Retinal pigment epithelial cell (primary cell): Measurements from ENCODE around the gene MYORG.

Source experiments
- DNase-seq: peaks from one replicate; pipeline ENCODE4 v3.0.0-alpha.2; 2010; ENCODE audit warnings: low read depth
- H3K4me3 ChIP-seq: 2 replicates; pipeline ENCODE4 v1.5.1; 2011; ENCODE audit warnings: mild to moderate bottlenecking, low read length, control low read depth, moderate library complexity
- TF ChIP-seq, protein P1 (sequence below): conservative IDR thresholded peaks from 2 replicates; pipeline ENCODE4 v1.5.1; 2011; ENCODE audit warnings: low read depth, low read length, control low read depth, inconsistent platforms

The MYORG gene

DNA sequence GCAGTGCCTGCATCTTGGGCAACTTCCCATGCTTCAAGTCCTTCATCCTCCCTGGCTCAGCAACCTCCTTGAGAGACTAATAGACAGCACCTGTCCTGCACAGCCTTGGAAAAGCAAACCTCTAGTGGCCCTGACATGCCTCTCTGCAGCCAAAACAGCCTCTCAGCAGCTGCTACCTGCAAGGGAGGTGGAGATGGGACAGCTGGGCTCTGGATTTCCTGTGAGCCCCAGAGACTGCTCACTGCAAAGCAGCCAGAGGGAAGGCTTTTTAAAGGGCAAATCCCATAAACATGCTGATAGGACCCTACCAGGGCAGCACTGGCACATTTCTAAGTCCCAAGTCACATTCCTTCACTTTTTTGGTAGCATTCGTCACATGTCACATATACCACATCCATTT, 31.5 kb upstream of the MYORG start:
- TF ChIP-seq, protein P1, sequence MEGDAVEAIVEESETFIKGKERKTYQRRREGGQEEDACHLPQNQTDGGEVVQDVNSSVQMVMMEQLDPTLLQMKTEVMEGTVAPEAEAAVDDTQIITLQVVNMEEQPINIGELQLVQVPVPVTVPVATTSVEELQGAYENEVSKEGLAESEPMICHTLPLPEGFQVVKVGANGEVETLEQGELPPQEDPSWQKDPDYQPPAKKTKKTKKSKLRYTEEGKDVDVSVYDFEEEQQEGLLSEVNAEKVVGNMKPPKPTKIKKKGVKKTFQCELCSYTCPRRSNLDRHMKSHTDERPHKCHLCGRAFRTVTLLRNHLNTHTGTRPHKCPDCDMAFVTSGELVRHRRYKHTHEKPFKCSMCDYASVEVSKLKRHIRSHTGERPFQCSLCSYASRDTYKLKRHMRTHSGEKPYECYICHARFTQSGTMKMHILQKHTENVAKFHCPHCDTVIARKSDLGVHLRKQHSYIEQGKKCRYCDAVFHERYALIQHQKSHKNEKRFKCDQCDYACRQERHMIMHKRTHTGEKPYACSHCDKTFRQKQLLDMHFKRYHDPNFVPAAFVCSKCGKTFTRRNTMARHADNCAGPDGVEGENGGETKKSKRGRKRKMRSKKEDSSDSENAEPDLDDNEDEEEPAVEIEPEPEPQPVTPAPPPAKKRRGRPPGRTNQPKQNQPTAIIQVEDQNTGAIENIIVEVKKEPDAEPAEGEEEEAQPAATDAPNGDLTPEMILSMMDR: no peak
- H3K4me3 ChIP-seq: no peak overlapping the region

GRCh38 chr9:34406219-34406618, 29.5 kb upstream of the MYORG start:
- DNase-seq: no peak
- H3K4me3 ChIP-seq: no peak overlapping the region
- TF ChIP-seq, protein P1: no peak

More for the DNA sequence above, 31.5 kb upstream of the MYORG start:
- no peak for DNase-seq

- no peak overlapping the region for H3K4me3 ChIP-seq
- no peak for DNase-seq
- TF ChIP-seq, protein P1: no peak
These were observed 29.0 kb upstream of the MYORG start for GRCh38 chr9:34405719-34406118.

- H3K4me3 ChIP-seq: no peak overlapping the region
- TF ChIP-seq, protein P1: peak; percentile 99
- peak; percentile 16 for DNase-seq
These were observed 27.1 kb upstream of the MYORG start for GRCh38 chr9:34403554-34404380.

DNA sequence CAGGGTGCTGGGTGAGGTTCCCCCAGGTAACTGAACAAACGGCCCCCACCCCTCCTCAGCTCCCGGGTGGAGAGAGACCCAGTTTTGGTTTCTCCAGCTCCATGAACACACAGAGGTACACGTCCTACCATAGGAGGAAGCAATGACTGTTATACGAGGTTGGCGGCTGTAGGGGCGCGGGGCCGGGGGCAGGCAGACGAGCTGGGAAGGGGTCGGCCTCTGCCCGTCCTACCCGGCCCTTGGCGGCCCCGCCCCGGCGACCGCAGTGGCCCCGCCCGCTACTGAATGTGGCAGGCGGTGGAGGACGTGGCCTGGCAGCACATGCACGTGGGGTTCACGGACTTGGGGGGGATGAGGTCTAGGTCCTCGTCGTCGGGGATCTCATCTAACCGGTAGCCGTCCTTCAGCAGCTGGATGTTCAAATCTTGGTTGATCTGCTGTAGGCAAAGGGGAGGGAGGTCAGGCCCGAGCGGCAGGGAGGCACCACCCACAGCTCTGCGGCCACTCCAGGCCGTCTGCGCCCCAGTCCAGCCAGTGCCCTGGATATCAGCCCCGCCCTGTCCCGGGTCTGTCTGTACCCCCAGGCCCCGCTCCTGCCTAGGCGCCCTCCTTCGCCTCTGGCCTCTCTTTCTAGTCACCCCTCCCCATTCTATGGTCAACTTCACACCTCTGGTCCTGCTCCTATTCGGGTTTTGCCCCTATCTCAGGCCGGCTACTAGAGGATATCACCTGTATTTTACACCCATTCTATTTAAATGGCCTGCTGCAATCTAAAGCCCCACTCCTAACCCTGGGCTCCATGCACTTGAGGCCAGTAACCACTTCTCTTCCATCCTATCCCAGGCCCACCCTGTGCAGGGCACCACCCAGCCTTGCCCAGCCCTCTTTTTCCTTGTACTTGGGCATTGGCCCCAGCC, 24.2 kb upstream of the MYORG start:
- TF ChIP-seq, protein P1: no peak
- no peak for DNase-seq
- H3K4me3 ChIP-seq: no peak overlapping the region

GRCh38 chr9:34400275-34400674, 23.6 kb upstream of the MYORG start:
- no peak for DNase-seq
- TF ChIP-seq, protein P1: peak; percentile 29
- no peak overlapping the region for H3K4me3 ChIP-seq
